ENCODE results near the gene GNL1.
"Not testable (repeated sequence)": the region's sequence is repeated elsewhere in the genome, so short reads cannot be mapped to it uniquely, and the experiment has no call there.

Gene GNL1

DNA sequence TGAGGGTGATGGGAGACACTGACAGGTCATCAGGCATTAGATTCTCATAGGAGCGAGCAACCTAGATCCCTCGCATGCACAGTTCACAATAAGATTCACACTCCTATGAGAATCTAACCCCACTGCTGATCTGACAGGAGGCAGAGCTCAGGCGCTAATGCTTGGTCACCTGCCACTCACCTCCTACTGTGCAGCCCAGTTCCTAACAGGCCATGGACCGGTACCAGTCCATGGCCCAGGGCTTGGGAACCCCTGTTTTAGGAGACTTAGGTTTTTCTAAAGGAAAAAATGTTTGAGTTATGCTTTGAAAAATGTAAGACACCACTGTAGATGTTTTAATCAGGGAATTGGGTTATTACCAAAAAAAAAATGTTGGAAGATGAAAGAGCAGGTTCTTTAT is 60.3 kb downstream of the GNL1 start:
- no peak for DNase-seq (ENCODE audit: low read depth)

DNA sequence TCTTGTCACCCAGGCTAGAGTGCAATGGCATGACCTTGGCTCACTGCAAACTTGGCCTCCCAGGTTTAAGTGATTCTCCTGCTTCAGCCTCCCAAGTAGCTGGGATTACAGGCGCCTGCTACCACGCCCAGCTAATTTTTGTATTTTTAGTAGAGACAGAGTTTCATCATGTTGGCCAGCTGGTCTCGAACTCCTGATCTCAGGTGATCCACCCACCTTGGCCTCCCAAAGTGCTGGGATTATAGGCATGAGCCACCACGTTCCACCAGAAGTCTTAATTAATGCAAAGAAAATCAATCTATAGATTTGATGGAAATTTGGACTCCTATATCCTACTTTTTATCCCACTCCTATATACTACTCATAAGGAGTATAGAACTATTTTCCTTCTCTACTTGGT is 61.2 kb downstream of the GNL1 start:
- not testable (repeated sequence) for DNase-seq (ENCODE audit: low read depth)

DNA sequence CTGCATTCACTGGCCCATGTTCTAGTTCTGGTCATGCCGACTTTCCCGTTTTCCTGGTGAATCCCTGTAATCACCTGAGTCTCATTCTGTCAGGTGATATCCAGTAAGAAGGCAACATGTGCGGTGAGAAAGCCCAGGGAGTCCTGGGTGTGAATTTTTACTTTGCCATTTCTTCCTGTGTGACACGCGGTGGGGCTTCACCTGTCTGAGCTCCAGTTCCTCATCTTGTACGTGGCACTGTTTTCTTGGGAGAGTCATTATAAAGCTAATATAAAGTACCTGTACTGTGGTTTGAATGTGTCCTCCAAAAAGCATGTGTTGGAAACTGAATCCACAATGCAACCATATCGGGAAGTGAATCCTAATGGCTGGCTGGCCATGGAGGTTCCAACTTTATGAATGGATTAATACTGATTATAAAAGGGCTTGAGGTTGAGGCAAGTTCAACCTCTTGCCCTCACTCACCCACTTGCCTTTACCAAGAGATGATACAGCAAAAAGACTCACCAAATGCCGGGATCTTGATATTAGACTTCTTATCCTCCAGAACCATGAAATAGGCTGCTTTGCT is 61.9 kb downstream of the GNL1 start:
- no peak for DNase-seq (ENCODE audit: low read depth)

DNA sequence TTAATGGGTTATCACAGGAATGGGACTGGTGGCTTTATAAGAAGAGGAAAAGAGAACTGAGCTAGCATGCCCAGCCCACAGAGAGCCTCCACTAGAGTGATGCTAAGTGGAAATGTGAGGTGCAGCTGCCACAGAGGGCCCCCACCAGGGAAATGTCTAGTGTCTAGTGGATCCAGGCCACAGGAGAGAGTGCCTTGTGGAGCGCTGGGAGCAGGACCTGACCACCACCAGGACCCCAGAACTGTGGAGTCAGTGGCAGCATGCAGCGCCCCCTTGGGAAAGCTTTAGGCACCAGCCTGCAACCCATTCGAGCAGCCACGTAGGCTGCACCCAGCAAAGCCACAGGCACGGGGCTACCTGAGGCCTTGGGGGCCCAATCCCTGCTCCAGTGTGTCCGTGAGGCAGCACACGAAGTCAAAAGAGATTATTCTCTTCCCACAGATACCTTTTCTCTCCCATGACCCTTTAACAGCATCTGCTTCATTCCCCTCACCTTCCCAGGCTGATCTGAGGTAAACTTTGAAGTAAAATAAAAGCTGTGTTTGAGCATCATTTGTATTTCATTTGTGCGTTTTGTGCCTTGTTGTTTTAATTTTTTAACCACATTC is 62.5 kb downstream of the GNL1 start:
- DNase-seq (ENCODE audit: low read depth): no peak

DNA sequence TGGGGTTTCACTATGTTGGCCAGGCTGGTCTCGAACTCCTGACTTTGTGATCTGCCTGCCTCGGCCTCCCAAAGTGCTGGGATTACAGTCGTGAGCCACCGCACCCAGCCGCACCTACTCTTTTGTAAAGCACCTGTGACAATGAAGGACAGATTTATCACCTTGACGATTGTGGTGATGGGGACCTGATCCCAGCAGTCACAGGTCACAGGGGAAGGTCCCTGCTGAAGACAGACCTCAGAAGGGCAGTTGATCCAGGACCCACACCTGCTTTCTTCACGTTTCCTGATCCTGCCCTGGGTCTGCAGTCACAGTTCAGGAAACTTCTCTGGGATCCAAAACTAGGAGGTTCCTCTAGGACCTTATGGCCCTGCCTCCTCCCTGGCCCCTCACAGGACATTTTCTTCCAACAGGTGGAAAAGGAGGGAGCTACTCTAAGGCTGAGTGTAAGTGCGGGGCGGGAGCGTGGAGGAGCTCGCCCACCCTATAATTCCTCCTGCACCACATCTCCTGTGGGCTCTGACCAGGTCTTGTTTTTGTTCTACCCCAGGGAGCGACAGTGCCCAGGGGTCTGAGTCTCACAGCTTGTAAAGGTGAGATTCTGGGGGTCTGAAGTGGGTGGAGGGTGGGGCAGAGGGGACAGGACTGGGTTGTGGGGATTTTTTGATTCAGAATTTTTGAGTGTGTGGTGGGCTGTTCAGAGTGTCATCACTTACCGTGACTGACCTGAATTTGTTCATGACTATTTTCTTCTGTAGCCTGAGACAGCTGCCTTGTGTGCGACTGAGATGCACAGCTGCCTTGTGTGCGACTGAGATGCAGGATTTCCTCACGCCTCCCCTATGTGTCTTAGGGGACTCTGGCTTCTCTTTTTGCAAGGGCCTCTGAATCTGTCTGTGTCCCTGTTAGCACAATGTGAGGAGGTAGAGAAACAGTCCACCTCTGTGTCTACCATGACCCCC is 64.0 kb downstream of the GNL1 start:
- no peak for DNase-seq (ENCODE audit: low read depth)

All from activated T-helper 9 cell treated with anti-CD3 and anti-CD28 coated beads, Interleukin-2, amount 50 U/mL, for 16 hours (primary cell).